Activated naive CD8-positive, alpha-beta T cell treated with anti-CD3 and anti-CD28 coated beads, Interleukin-2, amount 10 ng/mL, durations not matched to agents 7 days and 5 days (primary cell): ENCODE results near the gene DUSP22. TPM values are rescaled to one million over a fixed set of nuclear protein-coding genes. Genes with fewer than 3 reads are reported as not detected.
A peak's percentile ranks its signal among the peaks of the same experiment; 100 is the strongest.

ENCODE experiments used
- ATAC-seq: fragments of 150-1000 bp; cut with Tn5 transposase; one replicate; pipeline ENCODE4 v1.10.0; 2021; ENCODE audit warnings: low read depth, moderate library complexity
- POLR2A ChIA-PET: fragments of 350-600 bp; sonication (Branson Sonifier 250); formaldehyde crosslinking; loops from one replicate; lab custom pipeline; 2021; ENCODE audit warnings: antibody characterized with exemption; lab: Charles Lee
- DNase-seq: peaks from one replicate; pipeline ENCODE4 v3.0.0; 2021
- H3K27ac Mint-ChIP-seq: one replicate; pipeline ENCODE4 v1.8.0; 2022; ENCODE audit warnings: mild to moderate bottlenecking, mixed read lengths
- H3K27me3 Mint-ChIP-seq: one replicate; pipeline ENCODE4 v1.8.0; 2022; ENCODE audit warnings: mild to moderate bottlenecking, moderate library complexity, mixed read lengths
- H3K36me3 Mint-ChIP-seq: one replicate; pipeline ENCODE4 v1.8.0; 2021; ENCODE audit warnings: mild to moderate bottlenecking, mixed read lengths
- H3K4me1 Mint-ChIP-seq: one replicate; pipeline ENCODE4 v1.8.0; 2021; ENCODE audit warnings: mixed read lengths
- H3K4me3 Mint-ChIP-seq: one replicate; pipeline ENCODE4 v1.8.0; 2022; ENCODE audit warnings: mild to moderate bottlenecking, moderate library complexity, mixed read lengths
- H3K9me3 Mint-ChIP-seq: one replicate; pipeline ENCODE4 v1.8.0; 2021; ENCODE audit warnings: mixed read lengths
- total RNA-seq, 2 experiments: library from RNA; stranded (reverse); gene quantifications; one replicate each; pipeline ENCODE4 v1.2.3, GENCODE V29; 2021

DUSP22 gene
- total RNA-seq, 2 experiments from 2014 or later, result 49.1 to 50.4 TPM

- H3K27ac Mint-ChIP-seq, result peak overlapping the region; percentile 75
Measured at GRCh38 chr6:257774-258173, 34.5 kb upstream of the DUSP22 start.

GRCh38 chr6:259316-259715 lies 33.0 kb upstream of the DUSP22 start:
- peak overlapping the region; percentile 90 for H3K27ac Mint-ChIP-seq
- no peak for ATAC-seq

More at GRCh38 chr6:257774-258173, 34.5 kb upstream of the DUSP22 start:
- Mint-ChIP-seq H3K27me3 (no peaks in the 10 kb centered on the region), H3K4me3 (no peak overlapping the region), H3K36me3 (no peaks in the 10 kb centered on the region), H3K4me1 (peaks cover 40% of the 10 kb centered on the region), H3K9me3 (no peaks in the 10 kb centered on the region)
- no peak for DNase-seq
- ATAC-seq, result no peak
- POLR2A ChIA-PET, result interaction anchor here (0.8 to 0.9 kb wide), 2 partner anchors 68 to 80 kb away, joined by 3 read pairs; no protein-coding TSS in a partner anchor

GRCh38 chr6:259901-260508 lies 32.3 kb upstream of the DUSP22 start:
- DNase-seq (no peak), ATAC-seq (peak; percentile 81)
- Mint-ChIP-seq H3K36me3 (no peaks in the 10 kb centered on the region), H3K4me3 (peak overlapping the region; percentile 76), H3K27me3 (no peaks in the 10 kb centered on the region), H3K4me1 (peaks cover 34% of the 10 kb centered on the region), H3K27ac (peak overlapping the region; percentile 90), H3K9me3 (no peaks in the 10 kb centered on the region)
- POLR2A ChIA-PET, result interaction anchor here (0.5 to 1.8 kb wide), 4 partner anchors 34 to 132 kb away, joined by 3 to 7 read pairs (median 4); partner anchors contain the start of gene IRF4

More at GRCh38 chr6:259316-259715, 33.0 kb upstream of the DUSP22 start:
- Mint-ChIP-seq H3K36me3 (no peaks in the 10 kb centered on the region), H3K27me3 (no peaks in the 10 kb centered on the region), H3K4me1 (peaks cover 34% of the 10 kb centered on the region), H3K9me3 (no peaks in the 10 kb centered on the region), H3K4me3 (no peak overlapping the region)
- POLR2A ChIA-PET, result interaction anchor here (0.8 to 1.8 kb wide), 4 partner anchors 33 to 132 kb away, joined by 3 to 7 read pairs (median 4); partner anchors contain the start of gene IRF4
- DNase-seq, result no peak

- Mint-ChIP-seq H3K36me3 (no peaks in the 10 kb centered on the region), H3K4me3 (no peak overlapping the region), H3K4me1 (peaks cover 11% of the 10 kb centered on the region), H3K9me3 (no peaks in the 10 kb centered on the region), H3K27me3 (no peaks in the 10 kb centered on the region), H3K27ac (no peak overlapping the region)
- no peak for ATAC-seq
- POLR2A ChIA-PET, result no interaction called here
- DNase-seq, result no peak
Measured at GRCh38 chr6:264626-265025, 27.7 kb upstream of the DUSP22 start.

GRCh38 chr6:268394-268935 lies 23.8 kb upstream of the DUSP22 start:
- ATAC-seq, result no peak
- Mint-ChIP-seq H3K27ac (no peak overlapping the region), H3K4me1 (peaks cover 16% of the 10 kb centered on the region), H3K4me3 (no peak overlapping the region), H3K36me3 (peaks cover 3% of the 10 kb centered on the region), H3K27me3 (no peaks in the 10 kb centered on the region), H3K9me3 (peaks cover 1% of the 10 kb centered on the region)
- DNase-seq, result no peak
- POLR2A ChIA-PET, result no interaction called here

- DNase-seq (no peak), ATAC-seq (no peak)
- H3K27me3 Mint-ChIP-seq, result no peaks in the 10 kb centered on the region
- POLR2A ChIA-PET, result no interaction called here
- H3K27ac Mint-ChIP-seq, result no peak overlapping the region
- H3K9me3 Mint-ChIP-seq, result peaks cover 1% of the 10 kb centered on the region
- H3K36me3 Mint-ChIP-seq, result peaks cover 3% of the 10 kb centered on the region
- H3K4me1 Mint-ChIP-seq, result peaks cover 18% of the 10 kb centered on the region
- no peak overlapping the region for H3K4me3 Mint-ChIP-seq
Measured at GRCh38 chr6:273551-274058, 18.7 kb upstream of the DUSP22 start.

GRCh38 chr6:277746-278145 lies 14.5 kb upstream of the DUSP22 start:
- H3K4me3 Mint-ChIP-seq, result no peak overlapping the region
- POLR2A ChIA-PET, result no interaction called here
- no peak overlapping the region for H3K27ac Mint-ChIP-seq
- ATAC-seq (no peak), DNase-seq (no peak)
- peaks cover 6% of the 10 kb centered on the region for H3K4me1 Mint-ChIP-seq
- H3K9me3 Mint-ChIP-seq, result no peaks in the 10 kb centered on the region
- H3K36me3 Mint-ChIP-seq, result peaks cover 3% of the 10 kb centered on the region
- no peaks in the 10 kb centered on the region for H3K27me3 Mint-ChIP-seq

GRCh38 chr6:278494-278893 lies 13.8 kb upstream of the DUSP22 start:
- peaks cover 2% of the 10 kb centered on the region for H3K4me1 Mint-ChIP-seq
- ATAC-seq (no peak), DNase-seq (no peak)
- no peaks in the 10 kb centered on the region for H3K27me3 Mint-ChIP-seq
- peaks cover 5% of the 10 kb centered on the region for H3K36me3 Mint-ChIP-seq
- no peak overlapping the region for H3K4me3 Mint-ChIP-seq
- no peak overlapping the region for H3K27ac Mint-ChIP-seq
- POLR2A ChIA-PET, result no interaction called here
- H3K9me3 Mint-ChIP-seq, result no peaks in the 10 kb centered on the region

GRCh38 chr6:279341-280029 lies 12.8 kb upstream of the DUSP22 start:
- H3K4me3 Mint-ChIP-seq, result no peak overlapping the region
- DNase-seq (no peak), ATAC-seq (no peak)
- POLR2A ChIA-PET, result no interaction called here
- H3K36me3 Mint-ChIP-seq, result peaks cover 9% of the 10 kb centered on the region
- H3K27ac Mint-ChIP-seq, result no peak overlapping the region
- no peaks in the 10 kb centered on the region for H3K27me3 Mint-ChIP-seq
- H3K4me1 Mint-ChIP-seq, result peaks cover under 1% of the 10 kb centered on the region
- H3K9me3 Mint-ChIP-seq, result no peaks in the 10 kb centered on the region

- Mint-ChIP-seq H3K27ac (no peak overlapping the region), H3K9me3 (no peaks in the 10 kb centered on the region), H3K36me3 (peaks cover 9% of the 10 kb centered on the region), H3K4me1 (peaks cover 14% of the 10 kb centered on the region), H3K4me3 (no peak overlapping the region), H3K27me3 (no peaks in the 10 kb centered on the region)
- DNase-seq (no peak), ATAC-seq (no peak)
- POLR2A ChIA-PET, result no interaction called here
Measured at GRCh38 chr6:280775-281468, 11.4 kb upstream of the DUSP22 start.

- no peak for DNase-seq
Measured at GRCh38 chr6:281469-282103, 10.7 kb upstream of the DUSP22 start.

GRCh38 chr6:282177-282866 lies 10.0 kb upstream of the DUSP22 start:
- DNase-seq, result no peak
- no peak overlapping the region for H3K4me3 Mint-ChIP-seq
- H3K27me3 Mint-ChIP-seq, result no peaks in the 10 kb centered on the region
- no peak overlapping the region for H3K27ac Mint-ChIP-seq
- POLR2A ChIA-PET, result interaction anchor here (1.1 kb wide), 1 partner anchor 109 kb away, joined by 3 read pairs; the partner anchor contains the start of gene IRF4
- peaks cover 9% of the 10 kb centered on the region for H3K36me3 Mint-ChIP-seq
- H3K4me1 Mint-ChIP-seq, result peaks cover 21% of the 10 kb centered on the region
- H3K9me3 Mint-ChIP-seq, result no peaks in the 10 kb centered on the region
- no peak for ATAC-seq

More at GRCh38 chr6:281469-282103, 10.7 kb upstream of the DUSP22 start:
- Mint-ChIP-seq H3K36me3 (peaks cover 9% of the 10 kb centered on the region), H3K9me3 (no peaks in the 10 kb centered on the region), H3K27ac (no peak overlapping the region), H3K4me3 (no peak overlapping the region), H3K4me1 (peaks cover 14% of the 10 kb centered on the region), H3K27me3 (no peaks in the 10 kb centered on the region)
- POLR2A ChIA-PET, result no interaction called here
- no peak for ATAC-seq
